Astrocyte (in vitro differentiated cells and primary cell): ENCODE data around the gene OSBPL9.

ENCODE experiments used
- CTCF ChIP-seq: IDR thresholded peaks from 2 replicates; pipeline ENCODE4 v1.5.1; 2011; ENCODE audit warnings: low read depth, mild to moderate bottlenecking, inconsistent platforms, low read length, moderate library complexity; ENCODE audit not compliant: insufficient read depth
- EZH2 ChIP-seq: IDR thresholded peaks from 2 replicates; pipeline ENCODE4 v1.6.1; 2012; ENCODE audit warnings: mild to moderate bottlenecking, low read length, inconsistent platforms; ENCODE audit not compliant: insufficient read depth

GRCh38 chr1:51623025-51623424, 6.1 kb downstream of the OSBPL9 start:
- TF ChIP-seq EZH2, result no peak
- no peak for TF ChIP-seq CTCF
